Liver (tissue), 9 donors: ENCODE measurements around the gene ADGRB2. TPM values are rescaled to one million over a fixed set of nuclear protein-coding genes. Genes with fewer than 3 reads are reported as not detected.

Experiments used
- DNase-seq: peaks from one replicate; pipeline ENCODE4 v3.0.0-alpha.2; 2017; ENCODE audit warnings: low spot score
- H3K27ac ChIP-seq, 2 donors: one replicate each; pipeline ENCODE4 v1.7.0; 2013; ENCODE audit warnings: inconsistent platforms in 2 of 2, low read length in 2 of 2, control low read depth in 1 of 2, low read depth in 1 of 2, mild to moderate bottlenecking in 1 of 2
- H3K27me3 ChIP-seq, 4 donors: one replicate each; pipeline versions ENCODE4 v1.6.1 to v1.7.0; 2013; ENCODE audit warnings: low read length in 3 of 4, inconsistent platforms in 1 of 4, mild to moderate bottlenecking in 1 of 4, moderate library complexity in 1 of 4; ENCODE audit not compliant: control insufficient read depth in 4 of 4, insufficient read depth in 4 of 4
- H3K36me3 ChIP-seq, 4 donors: one replicate each; pipeline versions ENCODE4 v1.6.1 to v1.7.0; 2013; ENCODE audit warnings: low read length in 3 of 4, mild to moderate bottlenecking in 3 of 4, low read depth in 1 of 4, moderate library complexity in 1 of 4; ENCODE audit not compliant: control insufficient read depth in 4 of 4, insufficient read depth in 3 of 4
- H3K4me1 ChIP-seq, 4 donors: one replicate each; pipeline versions ENCODE4 v1.6.1 to v1.7.0; 2013; ENCODE audit warnings: low read length in 3 of 4, mild to moderate bottlenecking in 3 of 4, moderate library complexity in 1 of 4; ENCODE audit not compliant: control insufficient read depth in 4 of 4, insufficient read depth in 4 of 4
- H3K4me3 ChIP-seq, 3 donors: one replicate each; pipeline versions ENCODE4 v1.6.1 to v1.7.0; 2013; ENCODE audit warnings: low read length in 3 of 3, control low read depth in 1 of 3, low read depth in 1 of 3, mild to moderate bottlenecking in 1 of 3
- H3K9ac ChIP-seq, 2 donors: one replicate each; pipeline ENCODE4 v1.7.0; 2013; ENCODE audit warnings: low read length in 2 of 2, mild to moderate bottlenecking in 2 of 2, moderate library complexity in 2 of 2, control low read depth in 1 of 2, low read depth in 1 of 2
- H3K9me3 ChIP-seq, 4 donors: one replicate each; pipeline versions ENCODE4 v1.6.1 to v1.7.0; 2013; ENCODE audit warnings: low read length in 3 of 4; ENCODE audit not compliant: control insufficient read depth in 4 of 4
- EGR1 ChIP-seq, 2 donors: IDR thresholded peaks; 2 replicates each; pipeline ENCODE4 v1.6.1; 2016 to 2018; ENCODE audit warnings: antibody characterized with exemption in 2 of 2, low read depth in 2 of 2
- FOXA1 ChIP-seq: IDR thresholded peaks from 2 replicates; pipeline ENCODE4 v1.6.1; 2016; ENCODE audit warnings: antibody characterized with exemption
- FOXA2 ChIP-seq: IDR thresholded peaks from 2 replicates; pipeline ENCODE4 v1.6.1; 2016; ENCODE audit warnings: antibody characterized with exemption
- GABPA ChIP-seq, 2 donors: IDR thresholded peaks in 1 of 2; conservative IDR thresholded peaks in 1 of 2; 2 replicates each; pipeline ENCODE4 v1.6.1; 2016; ENCODE audit warnings: antibody characterized with exemption in 2 of 2, mild to moderate bottlenecking in 1 of 2, moderate library complexity in 1 of 2
- HNF4A ChIP-seq, 2 donors: conservative IDR thresholded peaks; 2 replicates each; pipeline ENCODE4 v1.6.1; 2016; ENCODE audit warnings: antibody characterized with exemption in 2 of 2, mild to moderate bottlenecking in 2 of 2
- HNF4G ChIP-seq: IDR thresholded peaks from 2 replicates; pipeline ENCODE4 v1.6.1; 2016; ENCODE audit warnings: antibody characterized with exemption
- JUND ChIP-seq, 2 donors: IDR thresholded peaks; 2 replicates each; pipeline ENCODE4 v1.6.1; 2016; ENCODE audit warnings: antibody characterized with exemption in 2 of 2
- NR2F2 ChIP-seq: IDR thresholded peaks from 2 replicates; pipeline ENCODE4 v1.6.1; 2016; ENCODE audit warnings: antibody characterized with exemption
- RAD21 ChIP-seq, 2 donors: IDR thresholded peaks; 2 replicates each; pipeline ENCODE4 v1.6.1; 2016; ENCODE audit warnings: antibody characterized with exemption in 2 of 2, mild to moderate bottlenecking in 2 of 2
- RXRA ChIP-seq, 2 donors: IDR thresholded peaks; 2 replicates each; pipeline ENCODE4 v1.6.1; 2017 to 2018; ENCODE audit warnings: antibody characterized with exemption in 2 of 2, mild to moderate bottlenecking in 1 of 2
- SP1 ChIP-seq: IDR thresholded peaks from 2 replicates; pipeline ENCODE4 v1.6.1; 2018; ENCODE audit warnings: antibody characterized with exemption, mild to moderate bottlenecking
- TAF1 ChIP-seq: conservative IDR thresholded peaks from 2 replicates; pipeline ENCODE4 v1.6.1; 2016; ENCODE audit warnings: antibody characterized with exemption, mild to moderate bottlenecking
- YY1 ChIP-seq: IDR thresholded peaks from 2 replicates; pipeline ENCODE4 v1.6.1; 2016; ENCODE audit warnings: antibody characterized with exemption, mild to moderate bottlenecking
- WGBS: extraction: QIAGEN DNeasy Blood & Tissue Kit; methylation state at CpG from one replicate; pipeline ENCODE4 v1.1.7; 2013; 5-methylcytosine and 5-hydroxymethylcytosine counted together
- polyA plus RNA-seq, 2 donors: library from polyadenylated mRNA; stranded (reverse) in 1 of 2; unstranded in 1 of 2; fragments of 200-250 nt in 1 of 2; fragments of >200 nt in 1 of 2; fragmentation: Nextera tagmentation in 1 of 2; extraction: Ambion mirVana in 1 of 2; gene quantifications; one replicate each; pipeline versions ENCODE4 v1.2.1 to v1.2.3, GENCODE V29; 2013 to 2015
- total RNA-seq, 2 donors: library from RNA; depleted of rRNA; stranded (reverse); fragments of >200 nt; gene quantifications; one replicate each; pipeline ENCODE4 v1.2.3, GENCODE V29; 2014
- TF ChIP-seq, protein P1 (sequence below): IDR thresholded peaks from 2 replicates; pipeline ENCODE4 v1.6.1; 2016; ENCODE audit warnings: antibody characterized with exemption
- TF ChIP-seq, protein P2 (sequence below): fragments of 150-350 bp; IDR thresholded peaks from 2 replicates; pipeline ENCODE4 v1.5.1; 2017; ENCODE audit warnings: improper control_type of control experiment, low read depth, low read length; ENCODE audit not compliant: missing input control
- TF ChIP-seq, protein P3 (sequence below): IDR thresholded peaks from 2 replicates; pipeline ENCODE4 v1.6.1; 2016; ENCODE audit warnings: antibody characterized with exemption
- TF ChIP-seq, protein P4 (sequence below): IDR thresholded peaks from 2 replicates; pipeline ENCODE4 v1.6.1; 2016; ENCODE audit warnings: antibody characterized with exemption, mild to moderate bottlenecking
- TF ChIP-seq, protein P5 (sequence below): IDR thresholded peaks from 2 replicates; pipeline ENCODE4 v1.6.1; 2016; ENCODE audit warnings: antibody characterized with exemption
- donor health status: healthy.
- donor health status: healthy.
- donor health status: healthy.
- donor health status: healthy.
- donor health status: healthy.

Gene ADGRB2
- total and polyA plus RNA-seq, 4 donors = under 0.01 to 0.05 (median 0.05) TPM; not detected in 1

DNA sequence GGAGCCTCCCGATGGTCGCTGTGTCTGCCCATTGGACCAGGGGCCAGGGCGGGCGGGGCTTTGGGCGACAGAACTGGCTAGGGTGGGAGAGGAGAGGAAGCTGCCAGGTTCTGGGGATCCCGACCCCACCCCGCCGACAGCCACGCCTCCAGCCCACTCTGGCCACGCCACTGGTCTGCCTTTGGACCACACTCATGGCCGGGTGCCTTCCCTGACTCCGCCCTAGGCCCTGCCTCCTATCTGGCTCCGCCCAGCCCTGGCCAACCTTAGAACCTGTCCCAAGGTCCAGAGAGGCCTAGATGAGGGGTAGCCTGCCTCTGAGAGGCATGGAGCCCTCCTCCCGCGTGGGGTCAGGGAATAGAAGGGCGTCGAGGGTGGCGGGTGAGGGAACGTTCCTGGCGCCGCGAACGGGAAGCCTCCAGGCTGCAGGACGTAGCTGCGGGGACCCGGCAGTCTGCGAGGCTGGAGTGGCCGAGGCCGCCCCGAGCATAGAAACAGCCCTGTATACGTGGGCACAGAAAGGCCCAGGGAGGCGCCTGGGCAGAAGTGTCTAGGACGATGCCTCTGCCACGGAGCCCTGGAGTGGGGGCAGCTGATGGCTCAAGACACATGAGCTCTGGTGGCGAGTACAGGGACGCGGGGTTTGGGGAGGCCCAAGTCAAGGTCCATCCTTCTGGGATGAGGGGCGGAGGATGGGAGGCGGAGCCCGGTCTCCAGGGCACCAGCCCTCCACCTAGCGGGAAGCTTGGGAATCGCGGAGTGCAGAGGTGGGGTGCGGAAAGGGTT, 48.9 kb downstream of the ADGRB2 start:
- Histone ChIP-seq H3K9ac (no peak overlapping the region), H3K27ac (peak overlapping the region; percentile 42 to 77), H3K9me3 (no peaks in the 10 kb centered on the region), H3K36me3 (no peaks in the 10 kb centered on the region), H3K4me1 (peaks cover 0 to 10% (median 6%) of the 10 kb centered on the region in 4 donors), H3K27me3 (no peaks in the 10 kb centered on the region), H3K4me3 (peak overlapping the region in 2 of 3 donors; percentile 7 to 35)
- 2% methylated on average over 44 of the region's 44 CpGs for WGBS
- no peak for TF ChIP-seq EGR1 (IDR thresholded peaks at IDR 0.05; ENCODE audit: low read depth in 2 of 2)
- TF ChIP-seq YY1 = no peak
- TF ChIP-seq, protein P1, sequence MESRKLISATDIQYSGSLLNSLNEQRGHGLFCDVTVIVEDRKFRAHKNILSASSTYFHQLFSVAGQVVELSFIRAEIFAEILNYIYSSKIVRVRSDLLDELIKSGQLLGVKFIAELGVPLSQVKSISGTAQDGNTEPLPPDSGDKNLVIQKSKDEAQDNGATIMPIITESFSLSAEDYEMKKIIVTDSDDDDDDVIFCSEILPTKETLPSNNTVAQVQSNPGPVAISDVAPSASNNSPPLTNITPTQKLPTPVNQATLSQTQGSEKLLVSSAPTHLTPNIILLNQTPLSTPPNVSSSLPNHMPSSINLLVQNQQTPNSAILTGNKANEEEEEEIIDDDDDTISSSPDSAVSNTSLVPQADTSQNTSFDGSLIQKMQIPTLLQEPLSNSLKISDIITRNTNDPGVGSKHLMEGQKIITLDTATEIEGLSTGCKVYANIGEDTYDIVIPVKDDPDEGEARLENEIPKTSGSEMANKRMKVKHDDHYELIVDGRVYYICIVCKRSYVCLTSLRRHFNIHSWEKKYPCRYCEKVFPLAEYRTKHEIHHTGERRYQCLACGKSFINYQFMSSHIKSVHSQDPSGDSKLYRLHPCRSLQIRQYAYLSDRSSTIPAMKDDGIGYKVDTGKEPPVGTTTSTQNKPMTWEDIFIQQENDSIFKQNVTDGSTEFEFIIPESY = no peak
- peak; percentile 89 to 95 for TF ChIP-seq HNF4A (conservative IDR thresholded peaks at IDR 0.05)
- TF ChIP-seq, protein P2, sequence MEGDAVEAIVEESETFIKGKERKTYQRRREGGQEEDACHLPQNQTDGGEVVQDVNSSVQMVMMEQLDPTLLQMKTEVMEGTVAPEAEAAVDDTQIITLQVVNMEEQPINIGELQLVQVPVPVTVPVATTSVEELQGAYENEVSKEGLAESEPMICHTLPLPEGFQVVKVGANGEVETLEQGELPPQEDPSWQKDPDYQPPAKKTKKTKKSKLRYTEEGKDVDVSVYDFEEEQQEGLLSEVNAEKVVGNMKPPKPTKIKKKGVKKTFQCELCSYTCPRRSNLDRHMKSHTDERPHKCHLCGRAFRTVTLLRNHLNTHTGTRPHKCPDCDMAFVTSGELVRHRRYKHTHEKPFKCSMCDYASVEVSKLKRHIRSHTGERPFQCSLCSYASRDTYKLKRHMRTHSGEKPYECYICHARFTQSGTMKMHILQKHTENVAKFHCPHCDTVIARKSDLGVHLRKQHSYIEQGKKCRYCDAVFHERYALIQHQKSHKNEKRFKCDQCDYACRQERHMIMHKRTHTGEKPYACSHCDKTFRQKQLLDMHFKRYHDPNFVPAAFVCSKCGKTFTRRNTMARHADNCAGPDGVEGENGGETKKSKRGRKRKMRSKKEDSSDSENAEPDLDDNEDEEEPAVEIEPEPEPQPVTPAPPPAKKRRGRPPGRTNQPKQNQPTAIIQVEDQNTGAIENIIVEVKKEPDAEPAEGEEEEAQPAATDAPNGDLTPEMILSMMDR = peak; percentile 85
- TF ChIP-seq, protein P3, sequence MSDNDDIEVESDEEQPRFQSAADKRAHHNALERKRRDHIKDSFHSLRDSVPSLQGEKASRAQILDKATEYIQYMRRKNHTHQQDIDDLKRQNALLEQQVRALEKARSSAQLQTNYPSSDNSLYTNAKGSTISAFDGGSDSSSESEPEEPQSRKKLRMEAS = no peak
- no peak for TF ChIP-seq FOXA1
- peak; percentile 82 for TF ChIP-seq SP1
- peak; percentile 67 to 76 for TF ChIP-seq RAD21 (IDR thresholded peaks at IDR 0.05)
- no peak for TF ChIP-seq RXRA (IDR thresholded peaks at IDR 0.05)
- TF ChIP-seq TAF1 = no peak
- peak; percentile 77 for TF ChIP-seq HNF4G
- TF ChIP-seq, protein P4, sequence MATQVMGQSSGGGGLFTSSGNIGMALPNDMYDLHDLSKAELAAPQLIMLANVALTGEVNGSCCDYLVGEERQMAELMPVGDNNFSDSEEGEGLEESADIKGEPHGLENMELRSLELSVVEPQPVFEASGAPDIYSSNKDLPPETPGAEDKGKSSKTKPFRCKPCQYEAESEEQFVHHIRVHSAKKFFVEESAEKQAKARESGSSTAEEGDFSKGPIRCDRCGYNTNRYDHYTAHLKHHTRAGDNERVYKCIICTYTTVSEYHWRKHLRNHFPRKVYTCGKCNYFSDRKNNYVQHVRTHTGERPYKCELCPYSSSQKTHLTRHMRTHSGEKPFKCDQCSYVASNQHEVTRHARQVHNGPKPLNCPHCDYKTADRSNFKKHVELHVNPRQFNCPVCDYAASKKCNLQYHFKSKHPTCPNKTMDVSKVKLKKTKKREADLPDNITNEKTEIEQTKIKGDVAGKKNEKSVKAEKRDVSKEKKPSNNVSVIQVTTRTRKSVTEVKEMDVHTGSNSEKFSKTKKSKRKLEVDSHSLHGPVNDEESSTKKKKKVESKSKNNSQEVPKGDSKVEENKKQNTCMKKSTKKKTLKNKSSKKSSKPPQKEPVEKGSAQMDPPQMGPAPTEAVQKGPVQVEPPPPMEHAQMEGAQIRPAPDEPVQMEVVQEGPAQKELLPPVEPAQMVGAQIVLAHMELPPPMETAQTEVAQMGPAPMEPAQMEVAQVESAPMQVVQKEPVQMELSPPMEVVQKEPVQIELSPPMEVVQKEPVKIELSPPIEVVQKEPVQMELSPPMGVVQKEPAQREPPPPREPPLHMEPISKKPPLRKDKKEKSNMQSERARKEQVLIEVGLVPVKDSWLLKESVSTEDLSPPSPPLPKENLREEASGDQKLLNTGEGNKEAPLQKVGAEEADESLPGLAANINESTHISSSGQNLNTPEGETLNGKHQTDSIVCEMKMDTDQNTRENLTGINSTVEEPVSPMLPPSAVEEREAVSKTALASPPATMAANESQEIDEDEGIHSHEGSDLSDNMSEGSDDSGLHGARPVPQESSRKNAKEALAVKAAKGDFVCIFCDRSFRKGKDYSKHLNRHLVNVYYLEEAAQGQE = peak; percentile 37
- TF ChIP-seq GABPA (IDR thresholded peaks at IDR 0.05 in 1 of 2, conservative IDR thresholded peaks at IDR 0.05 in 1 of 2) = no peak
- no peak for TF ChIP-seq JUND (IDR thresholded peaks at IDR 0.05)
- TF ChIP-seq, protein P5, sequence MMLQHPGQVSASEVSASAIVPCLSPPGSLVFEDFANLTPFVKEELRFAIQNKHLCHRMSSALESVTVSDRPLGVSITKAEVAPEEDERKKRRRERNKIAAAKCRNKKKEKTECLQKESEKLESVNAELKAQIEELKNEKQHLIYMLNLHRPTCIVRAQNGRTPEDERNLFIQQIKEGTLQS = no peak
- no peak for TF ChIP-seq FOXA2
- no peak for TF ChIP-seq NR2F2
- DNase-seq = peak; percentile 83
